ENCODE measurements around the gene MACROD2.

MACROD2 gene

DNA sequence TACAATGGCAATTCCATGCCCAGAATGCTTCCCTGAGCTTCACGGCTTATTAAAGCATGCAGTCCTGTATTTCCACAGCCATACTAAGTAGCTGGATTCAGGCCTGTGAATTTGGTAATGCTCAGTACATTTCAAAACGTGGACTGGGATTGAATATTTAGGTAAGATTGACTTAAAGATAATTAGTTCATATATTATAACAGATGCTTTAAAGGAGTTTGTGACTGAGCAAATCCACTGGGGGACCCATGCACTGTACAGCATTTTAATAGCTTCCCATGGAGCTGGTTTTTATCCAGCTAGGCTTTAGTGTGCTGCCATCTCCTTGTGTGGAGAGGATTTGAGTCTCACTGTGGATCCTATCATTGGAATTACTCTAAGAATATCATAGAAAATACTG is 763.0 kb downstream of the MACROD2 start:
- DNase-seq (ENCODE audit: low spot score): no peak

- DNase-seq (ENCODE audit: low spot score): no peak
Measured at GRCh38 chr20:14759979-14760378, 764.7 kb downstream of the MACROD2 start.

DNA sequence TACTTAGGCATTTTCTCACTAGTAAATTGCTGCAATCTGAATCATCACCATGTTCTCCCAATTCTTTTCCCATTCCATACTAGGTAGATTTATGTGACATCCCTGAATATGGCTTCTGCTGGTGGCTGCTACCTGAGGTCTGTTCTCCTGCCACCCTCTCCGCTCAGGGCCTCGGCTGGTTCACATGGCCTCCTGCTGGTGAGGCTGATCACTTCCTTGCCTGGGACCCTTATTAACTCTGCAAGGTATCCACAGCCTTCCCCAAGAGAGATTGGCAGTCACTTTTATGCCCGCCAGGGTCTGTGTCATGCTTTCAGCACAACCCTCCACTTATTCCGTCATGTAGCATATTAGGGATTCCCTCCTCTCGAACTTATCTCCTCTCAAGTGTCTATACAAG is 766.6 kb downstream of the MACROD2 start:
- no peak for DNase-seq (ENCODE audit: low spot score)

GRCh38 chr20:14764511-14765369 is 769.4 kb downstream of the MACROD2 start:
- DNase-seq (ENCODE audit: low spot score): no peak

- no peak for DNase-seq (ENCODE audit: low spot score)
Measured at GRCh38 chr20:14765370-14765701, 770.0 kb downstream of the MACROD2 start.

DNA sequence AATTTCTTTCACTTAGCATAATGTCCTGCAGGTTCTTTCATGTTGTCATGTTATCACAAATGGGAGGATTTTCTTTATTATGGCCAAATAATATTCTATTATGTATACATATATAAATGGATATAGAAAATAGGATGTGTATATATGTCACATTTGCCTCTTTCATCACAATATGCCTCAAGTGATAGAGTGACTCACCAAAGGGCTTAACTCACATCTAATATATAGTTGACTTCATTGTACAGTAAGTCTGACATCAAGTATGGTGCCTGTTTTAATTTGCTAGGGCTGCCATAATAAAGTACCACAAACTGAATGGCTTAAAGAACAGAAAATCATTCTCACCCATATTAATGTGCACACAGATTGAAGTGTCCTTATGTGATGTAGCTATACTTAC is 778.2 kb downstream of the MACROD2 start:
- no peak for DNase-seq (ENCODE audit: low spot score)

DNA sequence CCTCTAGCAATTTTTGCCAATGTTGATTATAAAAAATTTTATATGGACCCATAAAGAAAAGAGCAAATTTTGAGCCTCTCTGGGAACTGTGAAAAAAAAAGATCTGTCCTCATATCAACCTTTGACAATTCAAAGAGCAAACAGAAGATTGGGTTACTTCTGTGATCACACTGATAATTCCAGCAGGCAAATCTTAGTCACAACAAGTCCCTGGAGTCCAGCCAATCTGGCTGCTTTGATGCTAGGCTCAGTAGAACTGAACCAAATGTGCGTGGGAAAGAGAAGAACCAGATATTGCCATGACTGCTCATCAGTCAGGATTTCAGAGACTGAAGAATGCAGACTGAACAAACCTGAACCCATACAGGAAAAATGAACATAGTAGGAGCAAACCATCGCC is 780.5 kb downstream of the MACROD2 start:
- DNase-seq (ENCODE audit: low spot score): no peak

DNA sequence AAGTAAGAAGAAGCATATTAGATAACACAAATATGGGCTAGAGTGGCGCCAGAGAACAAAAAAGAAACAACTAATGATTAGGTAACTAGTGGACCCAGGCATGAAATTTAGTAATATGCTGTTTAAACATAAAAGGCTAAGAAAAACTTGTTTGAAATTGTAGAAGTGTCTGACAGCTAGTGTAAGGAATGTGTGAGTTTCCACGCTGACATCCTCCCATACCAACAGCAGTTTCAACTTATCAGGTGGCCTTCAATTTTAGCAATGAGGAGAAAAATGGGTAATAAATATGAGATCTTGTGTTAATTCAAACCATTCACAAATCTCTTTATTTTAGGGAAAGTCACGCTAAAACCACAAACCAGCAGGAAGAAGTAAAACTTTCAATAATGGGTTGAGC is 782.3 kb downstream of the MACROD2 start:
- DNase-seq (ENCODE audit: low spot score): no peak

DNA sequence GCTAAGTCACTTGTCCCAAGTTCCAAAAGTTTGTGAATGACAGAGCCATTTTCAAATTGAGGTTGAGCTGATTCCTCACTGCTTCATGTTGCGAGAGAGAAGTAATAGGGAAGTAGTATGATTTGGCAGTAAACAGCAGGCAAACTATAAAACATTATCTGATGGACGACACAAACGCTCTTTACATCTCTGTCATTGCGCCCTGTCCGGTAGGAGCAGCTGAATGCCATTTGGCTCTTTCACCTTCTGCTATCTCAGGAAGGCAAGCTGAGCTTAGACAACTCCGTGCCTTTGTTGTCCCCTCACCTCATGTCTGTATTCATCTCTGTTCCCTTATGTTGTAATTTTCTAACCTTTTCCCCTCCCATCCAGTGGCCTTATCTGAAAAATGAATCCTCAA is 782.8 kb downstream of the MACROD2 start:
- DNase-seq (ENCODE audit: low spot score): no peak

GRCh38 chr20:14778875-14779274 is 783.6 kb downstream of the MACROD2 start:
- DNase-seq (ENCODE audit: low spot score): no peak

DNA sequence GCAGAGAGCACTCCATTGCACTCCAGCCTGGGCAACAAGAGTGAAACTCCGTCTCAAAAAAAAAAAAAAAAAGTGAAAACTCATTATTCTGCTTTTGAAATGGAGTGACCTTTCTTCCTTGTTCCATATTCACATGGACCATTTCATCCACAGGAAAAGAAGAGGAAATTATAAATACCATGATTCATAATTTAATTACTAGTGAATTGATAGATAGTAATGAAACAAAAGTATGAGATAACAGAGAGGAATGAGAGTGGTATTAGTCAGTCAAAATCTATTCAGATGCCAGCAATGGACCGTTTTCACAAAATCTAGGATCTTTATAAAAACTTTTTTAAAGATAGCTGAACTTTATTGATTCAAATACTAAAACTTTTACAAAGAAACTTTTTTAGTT is 785.2 kb downstream of the MACROD2 start:
- no peak for DNase-seq (ENCODE audit: low spot score)

GRCh38 chr20:14782731-14783130 is 787.4 kb downstream of the MACROD2 start:
- DNase-seq (ENCODE audit: low spot score): no peak

- DNase-seq (ENCODE audit: low spot score): no peak
Measured at GRCh38 chr20:14783766-14784165, 788.5 kb downstream of the MACROD2 start.

DNA sequence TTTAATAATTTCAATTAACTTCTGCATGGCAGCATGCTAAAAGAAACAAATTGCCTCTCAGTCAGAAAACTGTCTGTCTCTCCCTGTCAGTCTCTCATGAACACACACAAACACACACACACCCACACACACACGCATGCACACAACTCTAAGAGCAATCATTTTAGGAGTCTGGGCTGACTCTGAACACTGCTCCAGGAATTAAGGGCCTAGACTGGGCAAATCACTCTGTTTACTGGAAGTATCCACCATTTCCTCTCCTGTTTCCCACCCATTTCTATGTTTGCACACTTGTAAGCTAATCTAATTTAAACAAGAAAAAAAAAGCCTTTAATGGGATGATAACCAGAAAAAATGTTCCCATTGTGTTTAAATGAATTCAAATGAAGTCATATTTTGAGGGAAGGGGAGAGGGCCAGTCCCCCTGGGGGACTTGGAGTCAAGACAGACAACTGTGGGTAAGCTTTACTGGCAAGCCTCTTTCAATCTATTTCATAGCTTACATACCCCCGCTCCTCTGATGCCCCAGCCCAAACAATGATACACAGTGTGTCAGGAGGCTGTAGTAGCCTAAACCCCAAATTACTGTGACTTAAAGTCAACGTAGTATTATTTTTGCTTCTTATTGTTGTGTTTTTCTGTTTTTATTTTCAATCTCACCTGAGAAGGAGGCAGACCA is 789.9 kb downstream of the MACROD2 start:
- DNase-seq (ENCODE audit: low spot score): no peak

GRCh38 chr20:14790190-14790589 is 794.9 kb downstream of the MACROD2 start:
- DNase-seq (ENCODE audit: low spot score): no peak

DNA sequence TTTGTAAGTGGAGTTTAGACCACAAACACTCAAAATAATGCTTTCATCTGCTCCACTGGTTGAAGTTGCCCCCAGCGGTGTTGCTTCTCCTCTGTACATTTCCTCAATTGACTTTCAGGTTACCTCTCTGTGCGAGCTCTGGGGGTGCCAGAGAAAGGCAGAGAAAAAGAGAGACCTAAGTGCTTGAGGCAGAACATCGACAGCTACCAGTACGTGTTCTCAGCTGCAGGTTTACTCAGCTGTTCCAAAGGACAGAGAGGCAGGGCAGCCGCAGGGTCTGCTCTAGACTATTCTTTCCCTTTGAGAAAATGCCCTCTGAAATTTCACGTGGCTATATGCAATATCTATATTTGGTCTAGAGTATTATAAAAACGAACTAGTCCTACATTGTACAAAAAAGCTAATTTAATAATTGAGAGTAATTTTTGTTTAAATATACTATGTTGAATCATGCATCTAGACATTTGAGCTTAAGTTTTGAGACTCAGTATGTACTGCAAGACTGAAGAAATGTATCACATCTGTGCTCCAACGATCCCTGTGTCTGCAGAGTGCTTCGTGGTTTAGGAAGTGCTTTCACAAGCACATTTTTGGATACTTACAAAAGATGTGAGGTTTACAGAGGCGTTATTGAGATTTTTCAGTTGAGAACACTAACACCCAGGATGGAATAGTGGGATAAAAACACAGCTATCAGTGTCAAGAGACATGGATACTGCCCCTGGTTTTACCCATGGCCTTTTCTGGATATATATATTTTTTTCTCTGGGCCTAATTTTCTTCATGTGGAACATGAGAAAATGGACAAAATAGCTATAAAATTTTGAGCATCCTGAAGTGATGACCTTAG is 795.7 kb downstream of the MACROD2 start:
- DNase-seq (ENCODE audit: low spot score): no peak

- DNase-seq (ENCODE audit: low spot score): no peak
Measured at GRCh38 chr20:14792915-14793314, 797.6 kb downstream of the MACROD2 start.

- no peak for DNase-seq (ENCODE audit: low spot score)
Measured at GRCh38 chr20:14799545-14800216, 804.4 kb downstream of the MACROD2 start.

GRCh38 chr20:14800707-14801425 is 805.5 kb downstream of the MACROD2 start:
- DNase-seq (ENCODE audit: low spot score): no peak

DNA sequence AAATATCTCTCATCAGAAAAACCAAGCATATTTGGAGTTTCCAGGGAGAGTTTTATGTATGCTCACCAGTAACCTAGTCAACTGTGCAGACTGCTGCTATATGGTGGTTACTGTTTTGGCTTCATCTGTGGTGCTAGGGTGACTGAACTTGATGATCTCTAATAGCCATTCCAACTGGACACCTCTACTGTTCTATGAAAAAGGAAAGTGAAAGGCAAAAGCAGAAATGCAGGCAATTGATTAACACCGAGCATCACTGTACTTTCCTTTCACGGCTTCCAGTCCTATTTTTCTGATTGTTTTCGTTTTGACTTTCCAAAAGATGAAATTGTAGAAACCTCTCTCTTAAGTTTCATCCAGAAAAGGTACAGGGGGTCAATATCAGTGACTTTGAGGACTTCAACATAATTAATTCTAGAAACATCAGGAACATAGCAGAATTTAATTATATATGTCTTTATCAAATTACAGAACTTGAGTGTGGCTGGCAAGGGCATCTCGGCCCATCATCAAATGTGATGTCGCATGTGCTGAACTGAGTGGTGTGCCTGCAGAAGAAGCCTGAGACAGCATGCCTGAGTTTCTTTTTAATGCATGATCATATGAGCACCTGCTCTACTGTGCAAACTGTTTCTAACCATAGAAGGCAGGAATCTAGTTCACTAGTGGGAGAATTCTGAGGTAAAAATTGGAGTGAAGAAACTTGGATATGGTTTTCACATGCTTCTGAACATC is 806.4 kb downstream of the MACROD2 start:
- DNase-seq (ENCODE audit: low spot score): no peak

- DNase-seq (ENCODE audit: low spot score): no peak
Measured at GRCh38 chr20:14807224-14807623, 811.9 kb downstream of the MACROD2 start.
